Fibroblast of pulmonary artery (primary cell): ENCODE results near the gene PTPRN2.

ENCODE experiments used
- DNase-seq: peaks from one replicate; pipeline ENCODE4 v3.0.0-alpha.2; 2010; ENCODE audit warnings: low read depth
- H3K4me3 ChIP-seq: replicated peaks from 2 replicates; pipeline ENCODE4 v1.5.1; 2011; ENCODE audit warnings: low read depth, mild to moderate bottlenecking, control low read depth, low read length, moderate library complexity
- TF ChIP-seq, protein P1 (sequence below): IDR thresholded peaks from 2 replicates; pipeline ENCODE4 v1.5.1; 2011; ENCODE audit warnings: mild to moderate bottlenecking, control low read depth, low read length, inconsistent platforms; ENCODE audit errors: missing control alignments

PTPRN2 gene

GRCh38 chr7:157544226-157544625, 1043.4 kb downstream of the PTPRN2 start:
- no peak for DNase-seq
- H3K4me3 ChIP-seq: no peak overlapping the region
- TF ChIP-seq, protein P1, sequence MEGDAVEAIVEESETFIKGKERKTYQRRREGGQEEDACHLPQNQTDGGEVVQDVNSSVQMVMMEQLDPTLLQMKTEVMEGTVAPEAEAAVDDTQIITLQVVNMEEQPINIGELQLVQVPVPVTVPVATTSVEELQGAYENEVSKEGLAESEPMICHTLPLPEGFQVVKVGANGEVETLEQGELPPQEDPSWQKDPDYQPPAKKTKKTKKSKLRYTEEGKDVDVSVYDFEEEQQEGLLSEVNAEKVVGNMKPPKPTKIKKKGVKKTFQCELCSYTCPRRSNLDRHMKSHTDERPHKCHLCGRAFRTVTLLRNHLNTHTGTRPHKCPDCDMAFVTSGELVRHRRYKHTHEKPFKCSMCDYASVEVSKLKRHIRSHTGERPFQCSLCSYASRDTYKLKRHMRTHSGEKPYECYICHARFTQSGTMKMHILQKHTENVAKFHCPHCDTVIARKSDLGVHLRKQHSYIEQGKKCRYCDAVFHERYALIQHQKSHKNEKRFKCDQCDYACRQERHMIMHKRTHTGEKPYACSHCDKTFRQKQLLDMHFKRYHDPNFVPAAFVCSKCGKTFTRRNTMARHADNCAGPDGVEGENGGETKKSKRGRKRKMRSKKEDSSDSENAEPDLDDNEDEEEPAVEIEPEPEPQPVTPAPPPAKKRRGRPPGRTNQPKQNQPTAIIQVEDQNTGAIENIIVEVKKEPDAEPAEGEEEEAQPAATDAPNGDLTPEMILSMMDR: no peak

DNA sequence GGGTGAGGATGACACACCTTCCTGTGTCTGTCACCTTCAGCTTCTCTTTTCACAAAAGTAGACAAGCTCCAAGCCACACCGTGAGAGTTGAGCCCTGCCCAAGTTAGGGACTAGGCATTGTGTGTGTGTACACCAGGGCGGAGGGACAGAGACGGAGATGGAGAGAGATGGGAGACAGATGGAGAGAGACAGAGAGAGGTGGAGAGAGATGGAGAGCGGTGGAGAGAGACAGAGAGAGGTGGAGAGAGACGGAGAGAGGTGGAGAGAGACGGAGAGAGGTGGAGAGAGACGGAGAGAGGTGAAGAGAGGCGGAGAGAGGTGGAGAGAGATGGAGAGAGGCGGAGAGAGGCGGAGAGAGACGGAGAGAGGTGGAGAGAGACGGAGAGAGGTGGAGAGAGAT, 1043.8 kb downstream of the PTPRN2 start:
- TF ChIP-seq, protein P1: no peak
- DNase-seq: no peak
- no peak overlapping the region for H3K4me3 ChIP-seq

DNA sequence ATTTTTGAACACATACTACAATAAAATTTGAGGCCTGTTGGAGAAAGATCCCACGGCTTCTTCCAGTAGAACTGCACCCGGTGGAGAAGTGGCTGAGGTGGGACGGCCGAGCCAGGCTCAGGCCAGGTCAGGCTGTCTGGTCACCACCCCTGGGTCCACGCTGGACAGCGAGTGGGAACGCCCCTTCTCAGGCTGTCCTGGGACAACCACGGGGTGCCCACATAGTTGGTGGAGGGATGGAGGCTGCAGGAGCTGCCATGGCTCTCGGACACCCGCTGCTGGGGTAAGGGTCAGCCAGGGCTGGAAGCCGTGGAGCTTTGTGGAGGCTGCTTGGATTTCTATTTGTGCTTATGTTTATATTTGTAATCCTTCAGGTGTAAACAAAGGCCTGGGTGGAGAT, 1044.3 kb downstream of the PTPRN2 start:
- H3K4me3 ChIP-seq: no peak overlapping the region
- TF ChIP-seq, protein P1: no peak
- no peak for DNase-seq

DNA sequence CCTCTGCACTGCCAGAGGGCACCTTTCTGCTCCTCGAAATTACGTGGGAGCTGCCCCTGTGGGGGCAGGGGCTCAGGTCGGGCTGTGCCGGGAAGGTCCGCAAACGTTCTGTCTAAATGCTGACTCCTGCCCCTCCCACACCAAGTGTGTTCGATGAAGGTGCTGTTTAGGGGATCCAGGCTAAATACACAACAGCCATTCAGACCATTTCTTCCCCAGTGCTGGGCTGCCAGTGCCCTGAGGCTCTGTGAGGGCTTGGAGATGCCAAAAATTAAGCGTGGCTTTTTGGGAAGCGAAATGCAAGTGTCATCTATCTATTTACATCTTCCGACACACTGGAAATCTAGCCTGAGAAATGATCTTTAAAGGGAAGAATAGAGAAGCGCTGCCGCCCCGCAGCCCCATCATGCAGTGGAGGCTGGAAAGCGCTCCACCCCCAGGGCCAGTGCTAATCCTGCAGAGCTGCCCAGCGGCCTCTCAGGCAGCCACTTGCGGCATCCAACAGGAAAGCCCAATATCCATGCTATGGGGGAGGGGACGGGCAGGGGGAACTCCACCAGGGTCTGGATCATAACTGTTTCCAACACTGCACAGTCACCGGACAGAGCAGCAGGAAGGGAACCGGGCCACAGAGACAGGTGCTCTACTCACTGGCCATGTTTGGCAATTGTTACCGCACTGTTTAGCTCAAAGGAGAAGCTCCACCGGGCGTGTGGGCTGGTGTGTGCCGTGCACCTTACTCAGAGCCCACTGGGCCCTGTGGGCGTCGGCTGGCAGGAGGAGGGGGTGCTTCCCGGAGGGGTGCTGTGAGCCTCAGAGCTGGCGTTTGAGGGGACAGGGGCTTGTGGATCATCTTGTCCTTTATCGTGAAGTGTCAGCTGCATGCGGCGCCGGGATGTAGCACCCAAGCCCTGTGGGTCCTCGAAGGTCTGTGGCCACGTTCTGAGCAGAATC, 1045.3 kb downstream of the PTPRN2 start:
- TF ChIP-seq, protein P1: no peak
- H3K4me3 ChIP-seq: no peak overlapping the region
- no peak for DNase-seq

DNA sequence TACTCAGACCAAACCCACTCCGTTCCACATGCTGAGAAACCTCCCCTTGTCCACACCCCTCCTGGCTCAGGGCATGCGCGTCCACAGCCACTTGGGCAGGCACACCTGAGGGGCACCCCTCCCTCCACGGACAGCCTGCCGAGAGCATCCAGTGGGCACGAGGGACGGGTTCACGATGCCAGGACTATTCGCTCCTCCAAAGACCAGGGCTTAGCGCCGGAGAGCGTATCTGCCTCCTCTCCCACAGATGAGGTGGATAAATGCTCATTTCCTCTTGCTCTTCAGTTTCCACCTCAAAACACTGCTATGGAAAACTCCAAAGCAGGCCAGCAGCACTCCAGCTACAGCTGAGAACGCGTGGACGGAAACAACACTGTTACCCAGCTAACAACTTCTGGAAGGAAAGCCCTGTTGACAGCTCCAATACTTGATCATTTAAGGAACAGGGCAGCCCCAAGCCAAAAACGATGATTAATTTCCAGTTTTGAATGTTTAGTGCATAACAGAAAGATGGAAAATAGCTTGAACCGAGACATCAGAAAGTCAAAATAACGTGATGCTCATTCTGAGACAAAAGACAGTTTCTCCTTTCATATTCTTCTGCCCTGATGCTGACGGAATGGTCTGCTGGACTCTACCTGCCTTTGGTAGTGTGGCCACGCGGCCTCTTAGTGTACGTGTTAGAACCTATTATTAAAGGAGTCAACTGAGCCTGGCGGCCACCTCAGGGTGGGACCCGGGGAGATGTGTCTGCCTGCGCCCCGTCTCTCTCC, 1046.1 kb downstream of the PTPRN2 start:
- H3K4me3 ChIP-seq: no peak overlapping the region
- no peak for DNase-seq
- TF ChIP-seq, protein P1: no peak

GRCh38 chr7:157540606-157541294, 1046.9 kb downstream of the PTPRN2 start:
- no peak overlapping the region for H3K4me3 ChIP-seq
- TF ChIP-seq, protein P1: no peak
- no peak for DNase-seq
